HFFc6 (cell line): ENCODE measurements around the gene PCDH9. TPM values are rescaled to one million over a fixed set of nuclear protein-coding genes. Genes with fewer than 3 reads are reported as not detected.

Source experiments
- DNase-seq: peaks from one replicate; pipeline ENCODE4 v3.0.0-alpha.2; 2018
- H3K27ac Mint-ChIP-seq: 2 replicates; pipeline ENCODE4 v1.8.0; 2020; ENCODE audit warnings: mild to moderate bottlenecking, mixed read lengths
- H3K27me3 Mint-ChIP-seq: 2 replicates; pipeline ENCODE4 v1.8.0; 2021; ENCODE audit warnings: mild to moderate bottlenecking, moderate library complexity, mixed read lengths; ENCODE audit not compliant: insufficient read depth
- H3K36me3 Mint-ChIP-seq: 2 replicates; pipeline ENCODE4 v1.8.0; 2021; ENCODE audit warnings: low read depth, mixed read lengths
- H3K4me1 Mint-ChIP-seq: 2 replicates; pipeline ENCODE4 v1.8.0; 2020; ENCODE audit warnings: low read depth, mixed read lengths
- H3K4me3 Mint-ChIP-seq: 2 replicates; pipeline ENCODE4 v1.8.0; 2020; ENCODE audit warnings: mild to moderate bottlenecking, moderate library complexity, mixed read lengths
- H3K9me3 Mint-ChIP-seq: 2 replicates; pipeline ENCODE4 v1.8.0; 2020; ENCODE audit warnings: mild to moderate bottlenecking, mixed read lengths
- CTCF ChIP-seq: fragments of 200-600 bp; sonication (generic); IDR thresholded peaks from 2 replicates; pipeline ENCODE4 v1.5.0; 2021; ENCODE audit warnings: antibody characterized with exemption, mild to moderate bottlenecking
- total RNA-seq, 6 experiments: library from RNA; stranded (reverse); fragmentation: NEBNext Ultra II Directional; extraction: Animal tissue kit (Norgen Biotek cat#: 25700); gene quantifications; 2 replicates in 1 of 6; 3 replicates in 5 of 6; pipeline ENCODE4 v1.2.3, GENCODE V29; 2021

Gene PCDH9
- total RNA-seq, 6 experiments from 2014 or later, result 2.0 to 6.7 (median 2.6) TPM

GRCh38 chr13:67151652-67152051, 78.5 kb downstream of the PCDH9 start:
- H3K36me3 Mint-ChIP-seq, result no peaks in the 10 kb centered on the region
- no peak for TF ChIP-seq CTCF
- H3K9me3 Mint-ChIP-seq, result no peaks in the 10 kb centered on the region
- H3K27ac Mint-ChIP-seq, result no peak overlapping the region
- no peak for DNase-seq
- peaks cover 17% of the 10 kb centered on the region for H3K4me1 Mint-ChIP-seq
- no peaks in the 10 kb centered on the region; the same call in 1 of the 2 replicates for H3K27me3 Mint-ChIP-seq
- no peak overlapping the region for H3K4me3 Mint-ChIP-seq

GRCh38 chr13:67150608-67151007, 79.5 kb downstream of the PCDH9 start:
- no peaks in the 10 kb centered on the region for H3K36me3 Mint-ChIP-seq
- no peak for DNase-seq
- no peak for TF ChIP-seq CTCF
- no peaks in the 10 kb centered on the region; the same call in 1 of the 2 replicates for H3K27me3 Mint-ChIP-seq
- peaks cover 20% of the 10 kb centered on the region for H3K4me1 Mint-ChIP-seq
- H3K4me3 Mint-ChIP-seq, result no peak overlapping the region
- H3K9me3 Mint-ChIP-seq, result no peaks in the 10 kb centered on the region
- no peak overlapping the region for H3K27ac Mint-ChIP-seq

- Mint-ChIP-seq H3K27ac (peak overlapping the region; percentile 89), H3K4me1 (peaks cover 20% of the 10 kb centered on the region), H3K36me3 (no peaks in the 10 kb centered on the region), H3K4me3 (peak overlapping the region; percentile 72), H3K27me3 (no peaks in the 10 kb centered on the region; the same call in 1 of the 2 replicates), H3K9me3 (no peaks in the 10 kb centered on the region)
- peak; percentile 52 for DNase-seq
- TF ChIP-seq CTCF, result no peak
These were observed 82.0 kb downstream of the PCDH9 start for GRCh38 chr13:67148161-67148571.

- DNase-seq, result peak; percentile 38
- H3K4me3 Mint-ChIP-seq, result peak overlapping the region; percentile 72
- no peaks in the 10 kb centered on the region for H3K36me3 Mint-ChIP-seq
- peak overlapping the region; percentile 89 for H3K27ac Mint-ChIP-seq
- H3K9me3 Mint-ChIP-seq, result no peaks in the 10 kb centered on the region
- H3K4me1 Mint-ChIP-seq, result peaks cover 20% of the 10 kb centered on the region
- TF ChIP-seq CTCF, result no peak
- no peaks in the 10 kb centered on the region for H3K27me3 Mint-ChIP-seq
These were observed 82.6 kb downstream of the PCDH9 start for GRCh38 chr13:67147342-67148133.

GRCh38 chr13:67146523-67147130, 83.5 kb downstream of the PCDH9 start:
- TF ChIP-seq CTCF, result no peak
- Mint-ChIP-seq H3K27me3 (no peaks in the 10 kb centered on the region), H3K36me3 (no peaks in the 10 kb centered on the region), H3K4me3 (no peak overlapping the region), H3K4me1 (peaks cover 20% of the 10 kb centered on the region), H3K27ac (peak overlapping the region; percentile 89; the same call in 1 of the 2 replicates), H3K9me3 (no peaks in the 10 kb centered on the region)
- no peak for DNase-seq
